AG04449 (cell line): ENCODE data around the gene ITM2C.

Source experiments
- CTCF ChIA-PET: fragments of 350-600 bp; formaldehyde crosslinking; extraction: SDS; loops from one replicate; lab custom pipeline; 2021; ENCODE audit warnings: antibody characterized with exemption; lab: Yijun Ruan, JAX
- POLR2A ChIA-PET: fragments of 400-600, 350-600 bp; formaldehyde crosslinking; extraction: SDS; loops from one replicate; lab custom pipeline; 2020; ENCODE audit warnings: antibody characterized with exemption, inconsistent platforms; lab: Yijun Ruan, JAX
- DNase-seq: peaks from one replicate; pipeline ENCODE4 v3.0.0-alpha.2; 2010; ENCODE audit warnings: low read depth, low spot score
- H3K4me3 ChIP-seq: 2 replicates; pipeline ENCODE4 v1.5.1; 2011; ENCODE audit warnings: low read depth, mild to moderate bottlenecking, control low read depth, low read length
- TF ChIP-seq, protein P1 (sequence below): IDR thresholded peaks from one replicate; pipeline ENCODE4 v1.5.1; 2011; ENCODE audit warnings: mild to moderate bottlenecking, moderate library complexity, low read length, control low read depth, inconsistent platforms; ENCODE audit not compliant: insufficient read depth; ENCODE audit errors: missing control alignments

The ITM2C gene

DNA sequence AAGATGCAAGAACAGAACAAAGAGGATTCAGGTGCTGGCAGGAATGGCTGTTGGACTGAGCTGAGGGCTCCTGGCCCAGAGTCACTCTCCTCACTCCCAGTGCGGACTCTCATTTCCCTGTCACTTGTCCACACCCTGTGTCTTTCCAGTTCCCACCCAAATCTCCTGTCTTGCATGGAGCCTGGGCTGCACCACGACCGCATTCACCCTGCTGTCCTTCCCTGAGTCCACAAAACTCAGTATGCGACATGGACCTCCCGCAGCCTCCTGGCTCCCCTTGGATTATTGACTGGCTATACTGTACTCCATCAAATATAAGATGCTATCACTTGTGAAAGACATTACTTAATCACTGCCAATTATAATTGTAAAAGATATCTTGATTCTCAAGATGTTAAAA lies 2.5 kb upstream of the ITM2C start:
- ChIA-PET CTCF (interaction anchor here (2.5 to 3.9 kb wide), 2 partner anchors 10 to 14 kb away, joined by 20 to 38 read pairs; no protein-coding TSS in a partner anchor), POLR2A (no interaction called here)
- no peak for DNase-seq
- TF ChIP-seq, protein P1, sequence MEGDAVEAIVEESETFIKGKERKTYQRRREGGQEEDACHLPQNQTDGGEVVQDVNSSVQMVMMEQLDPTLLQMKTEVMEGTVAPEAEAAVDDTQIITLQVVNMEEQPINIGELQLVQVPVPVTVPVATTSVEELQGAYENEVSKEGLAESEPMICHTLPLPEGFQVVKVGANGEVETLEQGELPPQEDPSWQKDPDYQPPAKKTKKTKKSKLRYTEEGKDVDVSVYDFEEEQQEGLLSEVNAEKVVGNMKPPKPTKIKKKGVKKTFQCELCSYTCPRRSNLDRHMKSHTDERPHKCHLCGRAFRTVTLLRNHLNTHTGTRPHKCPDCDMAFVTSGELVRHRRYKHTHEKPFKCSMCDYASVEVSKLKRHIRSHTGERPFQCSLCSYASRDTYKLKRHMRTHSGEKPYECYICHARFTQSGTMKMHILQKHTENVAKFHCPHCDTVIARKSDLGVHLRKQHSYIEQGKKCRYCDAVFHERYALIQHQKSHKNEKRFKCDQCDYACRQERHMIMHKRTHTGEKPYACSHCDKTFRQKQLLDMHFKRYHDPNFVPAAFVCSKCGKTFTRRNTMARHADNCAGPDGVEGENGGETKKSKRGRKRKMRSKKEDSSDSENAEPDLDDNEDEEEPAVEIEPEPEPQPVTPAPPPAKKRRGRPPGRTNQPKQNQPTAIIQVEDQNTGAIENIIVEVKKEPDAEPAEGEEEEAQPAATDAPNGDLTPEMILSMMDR: no peak
- no peak overlapping the region for H3K4me3 ChIP-seq

DNA sequence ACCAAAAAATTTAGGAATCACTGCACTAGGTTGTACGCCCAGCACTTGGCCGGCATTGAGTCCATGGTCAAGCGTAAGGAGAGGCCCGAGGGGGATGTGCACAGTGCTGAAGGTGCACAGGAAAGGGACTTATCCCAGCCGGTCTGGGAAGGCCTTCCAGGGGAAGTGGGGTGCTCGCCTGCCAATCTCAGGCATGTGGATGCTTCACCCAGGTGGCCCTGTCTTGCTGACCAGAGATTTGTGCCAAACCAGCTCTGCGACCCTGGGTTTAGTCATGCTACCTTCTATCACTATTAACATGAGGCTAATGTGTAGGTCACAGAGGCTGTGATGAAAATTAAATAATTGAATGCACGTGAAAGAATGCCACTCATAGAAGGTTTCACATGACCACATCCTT lies 1.7 kb upstream of the ITM2C start:
- ChIA-PET POLR2A (no interaction called here), CTCF (interaction anchor here (1.2 to 3.9 kb wide), 3 partner anchors 12 to 22 kb away, joined by 6 to 38 read pairs (median 6); no protein-coding TSS in a partner anchor)
- DNase-seq: no peak
- no peak overlapping the region for H3K4me3 ChIP-seq
- TF ChIP-seq, protein P1: no peak

DNA sequence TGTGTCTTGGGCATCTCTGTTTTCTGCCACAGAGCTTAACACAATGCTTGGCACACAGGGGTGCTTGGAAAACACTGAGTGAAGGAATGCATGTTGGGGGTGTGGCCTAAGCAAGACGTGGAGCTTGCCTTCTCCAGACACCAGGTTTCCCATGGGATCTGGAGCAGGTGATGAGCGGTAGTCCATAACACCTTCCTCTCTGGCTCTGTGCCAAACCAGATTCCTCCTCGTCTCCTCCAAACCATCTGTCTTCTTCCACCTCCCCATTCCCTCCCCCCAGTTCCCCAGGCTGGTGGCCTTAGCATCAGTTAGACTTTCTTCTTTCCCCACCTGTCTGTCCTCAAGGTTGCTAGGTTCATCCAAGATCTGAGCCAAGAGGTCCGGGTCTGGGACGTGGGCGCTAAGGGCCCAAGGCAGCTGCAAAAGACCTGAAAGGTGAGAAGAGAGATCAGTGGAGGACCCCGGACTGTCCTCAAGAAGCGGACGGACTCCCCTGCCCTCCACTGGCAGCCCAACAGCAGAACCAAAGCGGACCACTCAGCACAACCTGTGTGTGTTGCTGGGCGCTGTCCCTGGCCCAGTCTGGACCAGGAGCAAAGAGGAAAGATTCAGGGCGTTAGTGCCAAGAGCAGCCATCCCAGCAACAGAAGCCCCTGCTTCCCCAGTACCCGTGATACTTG lies 1.2 kb upstream of the ITM2C start:
- DNase-seq: no peak
- CTCF ChIA-PET: interaction anchor here (1.2 to 3.9 kb wide), 6 partner anchors 8 to 26 kb away, joined by 4 to 38 read pairs (median 6); no protein-coding TSS in a partner anchor
- TF ChIP-seq, protein P1: no peak
- no peak overlapping the region for H3K4me3 ChIP-seq
- POLR2A ChIA-PET: no interaction called here

DNA sequence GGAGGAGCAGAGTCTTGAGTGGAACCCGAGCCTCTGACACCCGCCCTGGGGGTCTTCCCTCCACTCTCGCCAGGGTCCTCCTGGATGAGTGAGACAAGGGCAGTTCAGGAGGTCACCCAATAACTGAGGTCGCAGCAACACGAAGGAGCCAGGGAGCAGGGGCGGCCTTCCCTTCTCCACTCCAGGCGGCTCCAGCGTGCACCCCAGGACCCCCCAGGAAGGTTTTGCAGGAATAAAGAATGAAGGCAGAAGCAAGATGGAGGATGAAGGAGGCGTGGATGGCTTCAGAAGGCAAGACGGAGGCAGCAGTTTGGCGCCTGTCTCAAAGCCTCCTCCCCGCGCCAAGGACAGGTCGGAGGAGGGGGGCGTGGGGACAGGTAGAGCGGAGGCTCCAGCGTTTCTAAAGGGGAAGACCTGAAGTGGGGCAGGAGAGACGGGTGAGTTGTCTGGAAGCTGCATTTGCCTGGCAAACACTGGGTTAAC lies 579 bp upstream of the ITM2C start:
- TF ChIP-seq, protein P1: no peak
- peak overlapping the region; percentile 85 for H3K4me3 ChIP-seq
- no peak for DNase-seq
- POLR2A ChIA-PET: interaction anchor here (0.6 kb wide), 1 partner anchor 312 kb away, joined by 4 read pairs; no protein-coding TSS in a partner anchor
- CTCF ChIA-PET: interaction anchor here (1.3 to 2.6 kb wide), 6 partner anchors 8 to 40 kb away, joined by 4 to 15 read pairs (median 8); no protein-coding TSS in a partner anchor

DNA sequence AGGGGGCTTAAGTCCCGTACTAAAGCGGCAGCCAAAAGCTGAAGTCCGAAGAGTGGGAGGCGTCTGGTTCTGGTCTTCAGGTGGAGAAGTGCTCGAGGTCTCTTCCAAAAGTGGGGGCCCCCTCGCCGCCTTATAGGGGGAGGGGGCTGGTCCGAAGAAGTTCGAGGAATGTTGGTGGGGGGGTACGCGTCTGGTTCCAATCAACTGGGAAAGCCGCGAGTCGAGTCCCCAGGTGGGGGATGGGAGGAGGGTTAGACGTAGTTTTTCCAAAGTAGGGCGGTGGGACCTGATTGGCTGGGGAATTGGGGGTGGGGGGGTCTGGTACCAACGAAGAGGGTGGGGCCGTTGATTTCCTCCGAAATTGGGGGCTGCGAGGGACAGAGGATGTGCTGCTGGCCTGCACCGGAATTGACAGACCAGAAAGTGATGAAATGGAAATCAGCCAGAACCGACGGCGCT lies 594 bp downstream of the ITM2C start:
- CTCF ChIA-PET: interaction anchor here (0.6 to 2.6 kb wide), 8 partner anchors 10 to 180 kb away, joined by 3 to 15 read pairs (median 5); no protein-coding TSS in a partner anchor

More for the DNA sequence above, 594 bp downstream of the ITM2C start:
- POLR2A ChIA-PET: no interaction called here
- TF ChIP-seq, protein P1: no peak
- no peak for DNase-seq
- H3K4me3 ChIP-seq: peak overlapping the region; percentile 85
